Mesenchymal stem cell (in vitro differentiated cells and primary cell): ENCODE measurements around the gene RHCE. TPM values are rescaled to one million over a fixed set of nuclear protein-coding genes. Genes with fewer than 3 reads are reported as not detected.
"Not testable (repeated sequence)": the region's sequence is repeated elsewhere in the genome, so short reads cannot be mapped to it uniquely, and the experiment has no call there.

Source experiments
- DNase-seq: peaks from one replicate; pipeline ENCODE4 v3.0.0-alpha.2; 2013
- H2AFZ ChIP-seq: one replicate; pipeline ENCODE4 v1.6.1; 2013; ENCODE audit warnings: low read depth, mild to moderate bottlenecking, control low read depth, inconsistent platforms, low read length, moderate library complexity
- H2AK5ac ChIP-seq: 2 replicates; pipeline ENCODE4 v1.6.1; 2013; ENCODE audit warnings: low read length, moderate library complexity, mild to moderate bottlenecking, inconsistent platforms; ENCODE audit not compliant: severe bottlenecking
- H2BK120ac ChIP-seq: one replicate; pipeline ENCODE4 v1.6.1; 2013; ENCODE audit warnings: low read depth, mild to moderate bottlenecking, inconsistent platforms, low read length, moderate library complexity
- H2BK12ac ChIP-seq, 2 experiments: one replicate each; pipeline ENCODE4 v1.6.1; 2013; ENCODE audit warnings: inconsistent platforms in 2 of 2, low read length in 2 of 2, mild to moderate bottlenecking in 2 of 2, moderate library complexity in 2 of 2, control low read depth in 1 of 2
- H2BK15ac ChIP-seq: one replicate; pipeline ENCODE4 v1.6.1; 2013; ENCODE audit warnings: mild to moderate bottlenecking, low read depth, inconsistent platforms; ENCODE audit not compliant: poor library complexity, severe bottlenecking
- H2BK5ac ChIP-seq: 2 replicates; pipeline ENCODE4 v1.6.1; 2013; ENCODE audit warnings: low read depth, mild to moderate bottlenecking, low read length, control low read depth, inconsistent platforms; ENCODE audit not compliant: poor library complexity, severe bottlenecking
- H3K14ac ChIP-seq, 2 experiments: one replicate each; pipeline ENCODE4 v1.6.1; 2013; ENCODE audit warnings: inconsistent platforms in 2 of 2, low read length in 2 of 2, control low read depth in 1 of 2, mild to moderate bottlenecking in 1 of 2, moderate library complexity in 1 of 2
- H3K18ac ChIP-seq, 2 experiments: one replicate each; pipeline ENCODE4 v1.6.1; 2013; ENCODE audit warnings: inconsistent platforms in 2 of 2, low read length in 2 of 2, control low read depth in 1 of 2, low read depth in 1 of 2, mild to moderate bottlenecking in 1 of 2
- H3K23ac ChIP-seq, 2 experiments: one replicate each; pipeline ENCODE4 v1.6.1; 2013; ENCODE audit warnings: inconsistent platforms in 2 of 2, low read length in 2 of 2, mild to moderate bottlenecking in 2 of 2, moderate library complexity in 2 of 2, control low read depth in 1 of 2
- H3K27ac ChIP-seq: 2 replicates; pipeline ENCODE4 v1.5.1; 2013; ENCODE audit warnings: mild to moderate bottlenecking, moderate library complexity, low read length, control low read depth, inconsistent platforms; ENCODE audit not compliant: poor library complexity, severe bottlenecking
- H3K27me3 ChIP-seq, 2 experiments: 2 replicates each; pipeline versions ENCODE4 v1.6.1 to v1.7.0; 2013; ENCODE audit warnings: low read length in 2 of 2, mild to moderate bottlenecking in 2 of 2, moderate library complexity in 2 of 2, control low read depth in 1 of 2, inconsistent platforms in 1 of 2; ENCODE audit not compliant: control insufficient read depth in 1 of 2, insufficient read depth in 1 of 2
- H3K36me3 ChIP-seq, 2 experiments: 2 replicates each; pipeline versions ENCODE4 v1.6.1 to v1.7.0; 2013; ENCODE audit warnings: low read length in 2 of 2, control low read depth in 1 of 2, inconsistent platforms in 1 of 2, low read depth in 1 of 2, mild to moderate bottlenecking in 1 of 2; ENCODE audit not compliant: insufficient read depth in 2 of 2, control insufficient read depth in 1 of 2
- H3K4ac ChIP-seq, 2 experiments: one replicate each; pipeline ENCODE4 v1.6.1; 2013; ENCODE audit warnings: inconsistent platforms in 2 of 2, low read length in 2 of 2, mild to moderate bottlenecking in 2 of 2, moderate library complexity in 2 of 2, control low read depth in 1 of 2, low read depth in 1 of 2
- H3K4me1 ChIP-seq: 2 replicates; pipeline ENCODE4 v1.6.1; 2013; ENCODE audit warnings: low read depth, low read length, control low read depth; ENCODE audit not compliant: control insufficient read depth, insufficient read depth
- H3K4me2 ChIP-seq: 2 replicates; pipeline ENCODE4 v1.6.1; 2013; ENCODE audit warnings: low read length, mild to moderate bottlenecking, inconsistent platforms; ENCODE audit not compliant: poor library complexity, severe bottlenecking
- H3K4me3 ChIP-seq, 2 experiments: 2 replicates each; pipeline versions ENCODE4 v1.5.1 to v1.7.0; 2013; ENCODE audit warnings: low read length in 2 of 2, mild to moderate bottlenecking in 2 of 2, control low read depth in 1 of 2, low read depth in 1 of 2; ENCODE audit not compliant: insufficient read depth in 1 of 2
- H3K79me1 ChIP-seq: replicated peaks from 2 replicates; pipeline ENCODE4 v1.6.1; 2013; ENCODE audit warnings: mild to moderate bottlenecking, control low read depth, low read length, inconsistent platforms; ENCODE audit not compliant: poor library complexity, severe bottlenecking
- H3K9ac ChIP-seq: 2 replicates; pipeline ENCODE4 v1.7.0; 2013; ENCODE audit warnings: mild to moderate bottlenecking, low read length, moderate library complexity
- H3K9me3 ChIP-seq: 2 replicates; pipeline ENCODE4 v1.7.0; 2013; ENCODE audit warnings: mild to moderate bottlenecking, low read length; ENCODE audit not compliant: control insufficient read depth
- H4K8ac ChIP-seq: one replicate; pipeline ENCODE4 v1.6.1; 2013; ENCODE audit warnings: inconsistent platforms, mild to moderate bottlenecking, low read length, moderate library complexity
- H4K91ac ChIP-seq: one replicate; pipeline ENCODE4 v1.6.1; 2013; ENCODE audit warnings: mild to moderate bottlenecking, low read length, inconsistent platforms
- WGBS: methylation state at CpG from one replicate; pipeline ENCODE4 v1.1.7; 2013; ENCODE audit warnings: mixed read lengths; 5-methylcytosine and 5-hydroxymethylcytosine counted together
- polyA plus RNA-seq, 2 experiments: library from polyadenylated mRNA; stranded (reverse); fragments of 200-250 nt; gene quantifications; one replicate each; pipeline ENCODE4 v1.2.3, GENCODE V29; 2013

The RHCE gene
- 0.30 TPM for polyA plus RNA-seq (2013, experiment 1 of 2)
- polyA plus RNA-seq (2013, experiment 2 of 2) = 0.47 TPM

GRCh38 chr1:25420715-25421114 is at the start of gene RHCE:
Gene RHCE, minus strand, starts transcription at chr1:25420825. Its CDS starts 39 bp downstream, at chr1:25420786.
- not testable (repeated sequence) for H3K4me1 ChIP-seq, H3K18ac ChIP-seq, H2BK120ac ChIP-seq, H3K27me3 ChIP-seq, H4K8ac ChIP-seq, H3K9me3 ChIP-seq, H3K23ac ChIP-seq, H3K79me1 ChIP-seq, H3K4ac ChIP-seq, H3K36me3 ChIP-seq, H2AK5ac ChIP-seq, H3K27ac ChIP-seq, H2AFZ ChIP-seq, H3K14ac ChIP-seq, H2BK12ac ChIP-seq, H3K9ac ChIP-seq, H2BK5ac ChIP-seq, H3K4me2 ChIP-seq, H3K4me3 ChIP-seq, H4K91ac ChIP-seq, H2BK15ac ChIP-seq, DNase-seq
- WGBS = 94% methylated on average over 6 of the region's 9 CpGs

DNA sequence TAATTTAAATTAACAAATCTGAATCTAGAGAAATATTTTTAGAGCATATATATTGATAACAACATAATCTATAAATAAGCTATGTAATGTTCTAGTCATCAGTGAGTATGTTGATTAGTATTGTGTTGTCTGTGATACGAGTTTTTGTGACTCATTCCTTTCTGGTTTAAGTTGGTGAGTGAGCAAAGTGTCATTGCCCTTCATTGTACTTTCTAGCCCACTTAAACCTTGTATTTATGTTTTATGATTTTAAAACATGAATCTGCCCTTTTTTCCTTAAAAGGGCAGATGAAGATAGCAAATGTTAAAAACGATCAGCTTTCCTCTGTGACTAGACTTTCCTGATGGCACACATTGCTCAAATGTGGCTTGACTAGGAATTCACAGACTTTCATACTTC is 48.6 kb upstream of the RHCE start:
- WGBS = 59% methylated on average over 1 of the region's 2 CpGs
- H3K79me1 ChIP-seq = peaks cover 22% of the 10 kb centered on the region

DNA sequence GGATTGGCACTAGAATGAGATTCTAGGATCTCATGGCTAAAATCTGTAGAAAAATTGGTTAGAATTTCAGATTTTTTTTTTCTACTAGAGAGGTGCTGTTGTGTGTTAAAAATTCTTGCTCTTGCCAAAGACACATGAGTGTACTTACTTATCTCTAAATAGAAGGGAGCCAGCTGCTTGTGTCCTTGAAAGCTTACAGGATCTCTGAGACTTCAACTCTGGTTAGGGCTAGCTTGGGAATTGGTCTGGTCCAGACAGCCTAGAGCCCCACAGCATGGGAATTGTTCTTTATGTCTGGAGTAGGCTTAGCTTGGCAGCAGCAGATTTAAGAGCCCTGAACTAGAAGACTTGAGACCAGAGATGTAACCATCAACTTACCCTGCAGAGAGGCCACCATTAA is 47.4 kb upstream of the RHCE start:
- no peak overlapping the region for H3K18ac ChIP-seq
- H3K14ac ChIP-seq = no peak overlapping the region
- H3K9ac ChIP-seq = no peak overlapping the region
- no peak overlapping the region for H4K8ac ChIP-seq
- H2BK120ac ChIP-seq = no peak overlapping the region
- no peak overlapping the region for H3K4ac ChIP-seq
- peaks cover 1% of the 10 kb centered on the region for H3K4me1 ChIP-seq
- no peak overlapping the region for H3K4me3 ChIP-seq
- H3K4me2 ChIP-seq = no peak overlapping the region
- H3K9me3 ChIP-seq = no peaks in the 10 kb centered on the region
- H3K79me1 ChIP-seq = peaks cover 20% of the 10 kb centered on the region
- no peak overlapping the region for H2AFZ ChIP-seq
- no peak overlapping the region for H2BK12ac ChIP-seq
- H2BK15ac ChIP-seq = no peak overlapping the region
- no peak overlapping the region for H3K27ac ChIP-seq
- DNase-seq = peak; percentile 67
- no peak overlapping the region for H2BK5ac ChIP-seq
- H3K23ac ChIP-seq = no peak overlapping the region
- H4K91ac ChIP-seq = no peak overlapping the region
- no peak overlapping the region for H2AK5ac ChIP-seq
- H3K36me3 ChIP-seq = no peaks in the 10 kb centered on the region
- H3K27me3 ChIP-seq = no peaks in the 10 kb centered on the region

More for the DNA sequence above, 48.6 kb upstream of the RHCE start:
- Histone ChIP-seq H4K91ac (no peak overlapping the region), H3K4me2 (no peak overlapping the region), H4K8ac (no peak overlapping the region), H3K4me3 (no peak overlapping the region), H3K4ac (no peak overlapping the region), H2BK120ac (no peak overlapping the region), H3K27ac (no peak overlapping the region), H2AK5ac (no peak overlapping the region), H3K14ac (no peak overlapping the region), H3K36me3 (no peaks in the 10 kb centered on the region), H3K9me3 (no peaks in the 10 kb centered on the region), H3K18ac (no peak overlapping the region), H2BK12ac (no peak overlapping the region), H3K9ac (peak overlapping the region; percentile 33), H2AFZ (no peak overlapping the region), H3K27me3 (no peaks in the 10 kb centered on the region), H2BK5ac (no peak overlapping the region), H3K23ac (no peak overlapping the region), H2BK15ac (no peak overlapping the region), H3K4me1 (peaks cover 1% of the 10 kb centered on the region)
- peak; percentile 57 for DNase-seq

GRCh38 chr1:25467616-25468015 is 47.0 kb upstream of the RHCE start:
- 86% methylated on average over 1 of the region's 1 CpG for WGBS
- no peak overlapping the region for H2BK15ac ChIP-seq

More at GRCh38 chr1:25467616-25468015, 47.0 kb upstream of the RHCE start:
- Histone ChIP-seq H3K9me3 (no peaks in the 10 kb centered on the region), H3K4ac (no peak overlapping the region), H2BK5ac (no peak overlapping the region), H2AK5ac (no peak overlapping the region), H3K79me1 (peaks cover 20% of the 10 kb centered on the region), H3K18ac (no peak overlapping the region), H3K27ac (no peak overlapping the region), H3K27me3 (no peaks in the 10 kb centered on the region), H2BK12ac (no peak overlapping the region), H3K4me1 (peaks cover 1% of the 10 kb centered on the region), H3K23ac (no peak overlapping the region), H4K8ac (no peak overlapping the region), H3K9ac (no peak overlapping the region), H3K4me2 (no peak overlapping the region), H2AFZ (no peak overlapping the region), H4K91ac (no peak overlapping the region), H2BK120ac (no peak overlapping the region), H3K14ac (no peak overlapping the region), H3K36me3 (no peaks in the 10 kb centered on the region), H3K4me3 (no peak overlapping the region)
- no peak for DNase-seq
